Mesendoderm (in vitro differentiated cells): ENCODE results near the gene ANKRD55.
A peak's percentile ranks its signal among the peaks of the same experiment; 100 is the strongest.
"Not testable (repeated sequence)": the region's sequence is repeated elsewhere in the genome, so short reads cannot be mapped to it uniquely, and the experiment has no call there.

Experiments
- DNase-seq: peaks from one replicate; pipeline ENCODE4 v3.0.0; 2013
- H2AK5ac ChIP-seq: 2 replicates; pipeline ENCODE4 v1.6.1; 2013; ENCODE audit warnings: low read length, inconsistent platforms
- H2BK120ac ChIP-seq: 2 replicates; pipeline ENCODE4 v1.6.1; 2013; ENCODE audit warnings: low read depth, mild to moderate bottlenecking, low read length, moderate library complexity, mixed read lengths
- H2BK15ac ChIP-seq: replicated peaks from 2 replicates; pipeline ENCODE4 v1.6.1; 2013; ENCODE audit warnings: low read depth, mild to moderate bottlenecking, moderate library complexity
- H2BK5ac ChIP-seq: 2 replicates; pipeline ENCODE4 v1.6.1; 2013; ENCODE audit warnings: low read length, inconsistent platforms
- H3K18ac ChIP-seq: 2 replicates; pipeline ENCODE4 v1.6.1; 2013; ENCODE audit warnings: mild to moderate bottlenecking, low read length, mixed read lengths
- H3K23ac ChIP-seq: one replicate; pipeline ENCODE4 v1.6.1; 2013; ENCODE audit warnings: low read length
- H3K27ac ChIP-seq: 2 replicates; pipeline ENCODE4 v1.5.1; 2013; ENCODE audit warnings: low read depth, mild to moderate bottlenecking, inconsistent platforms, low read length, moderate library complexity
- H3K27me3 ChIP-seq: 2 replicates; pipeline ENCODE4 v1.6.1; 2013; ENCODE audit warnings: low read length, control low read depth, mild to moderate bottlenecking, inconsistent platforms; ENCODE audit not compliant: insufficient read depth, poor library complexity
- H3K36me3 ChIP-seq: 2 replicates; pipeline ENCODE4 v1.6.1; 2013; ENCODE audit warnings: low read length, inconsistent platforms; ENCODE audit not compliant: control insufficient read depth, insufficient read depth
- H3K4ac ChIP-seq: one replicate; pipeline ENCODE4 v1.6.1; 2013; ENCODE audit warnings: low read depth, mild to moderate bottlenecking, low read length, moderate library complexity
- H3K4me1 ChIP-seq: 2 replicates; pipeline ENCODE4 v1.6.1; 2013; ENCODE audit warnings: low read depth, low read length, inconsistent platforms; ENCODE audit not compliant: control insufficient read depth
- H3K4me2 ChIP-seq: 2 replicates; pipeline ENCODE4 v1.6.1; 2013; ENCODE audit warnings: low read length
- H3K4me3 ChIP-seq: 2 replicates; pipeline ENCODE4 v1.5.1; 2013; ENCODE audit warnings: mild to moderate bottlenecking, low read length
- H3K56ac ChIP-seq: one replicate; pipeline ENCODE4 v1.6.1; 2013; ENCODE audit warnings: low read length
- H3K79me1 ChIP-seq: 2 replicates; pipeline ENCODE4 v1.6.1; 2013; ENCODE audit warnings: low read length, inconsistent platforms
- H3K79me2 ChIP-seq: 2 replicates; pipeline ENCODE4 v1.6.1; 2013; ENCODE audit warnings: mild to moderate bottlenecking, low read length; ENCODE audit not compliant: control insufficient read depth, insufficient read depth
- H3K9ac ChIP-seq: 2 replicates; pipeline ENCODE4 v1.6.1; 2013; ENCODE audit warnings: low read length, inconsistent platforms
- H4K5ac ChIP-seq: one replicate; pipeline ENCODE4 v1.6.1; 2013; ENCODE audit warnings: low read length
- H4K8ac ChIP-seq: one replicate; pipeline ENCODE4 v1.6.1; 2013; ENCODE audit warnings: low read depth, mild to moderate bottlenecking, control low read depth, low read length, moderate library complexity
- WGBS: extraction: QIAGEN DNeasy Blood & Tissue Kit; methylation state at CpG from one replicate; pipeline ENCODE4 v1.1.7; 2013; ENCODE audit warnings: low lambda C conversion rate, missing lambda C conversion rate; ENCODE audit not compliant: insufficient coverage; ENCODE audit errors: extremely low coverage; 5-methylcytosine and 5-hydroxymethylcytosine counted together

ANKRD55 gene

GRCh38 chr5:56159521-56159947 lies 73.6 kb downstream of the ANKRD55 start:
- no peak overlapping the region for H2BK15ac ChIP-seq
- H3K23ac ChIP-seq, result peak overlapping the region; percentile 85
- H3K4me1 ChIP-seq, result peaks cover 25% of the 10 kb centered on the region
- H3K79me1 ChIP-seq, result no peaks in the 10 kb centered on the region
- no peaks in the 10 kb centered on the region for H3K79me2 ChIP-seq
- H3K4me2 ChIP-seq, result no peak overlapping the region
- no peaks in the 10 kb centered on the region for H3K36me3 ChIP-seq
- peak overlapping the region; percentile 68 for H3K18ac ChIP-seq
- peak overlapping the region; percentile 78 for H2BK120ac ChIP-seq
- peak overlapping the region; percentile 56 for H3K9ac ChIP-seq
- H3K27me3 ChIP-seq, result no peaks in the 10 kb centered on the region
- no peak overlapping the region for H3K4me3 ChIP-seq
- H4K8ac ChIP-seq, result no peak overlapping the region
- peak overlapping the region; percentile 85 for H3K56ac ChIP-seq
- WGBS, result no CpG with 5 or more reads among the region's 7 CpGs
- peak overlapping the region; percentile 37 for H3K4ac ChIP-seq
- peak overlapping the region; percentile 75 for H4K5ac ChIP-seq
- no peak overlapping the region for H3K27ac ChIP-seq
- H2AK5ac ChIP-seq, result peak overlapping the region; percentile 99
- peak overlapping the region; percentile 83 for H2BK5ac ChIP-seq
- no peak for DNase-seq

GRCh38 chr5:56158331-56158960 lies 74.7 kb downstream of the ANKRD55 start:
- H4K8ac ChIP-seq, result no peak overlapping the region
- H2BK120ac ChIP-seq, result peak overlapping the region; percentile 68
- H4K5ac ChIP-seq, result no peak overlapping the region
- H3K56ac ChIP-seq, result peak overlapping the region; percentile 28
- peak overlapping the region; percentile 65 for H2BK15ac ChIP-seq
- H3K23ac ChIP-seq, result no peak overlapping the region
- WGBS, result no CpG with 5 or more reads among the region's 4 CpGs
- peak overlapping the region; percentile 5 for H3K18ac ChIP-seq
- H3K79me1 ChIP-seq, result no peaks in the 10 kb centered on the region
- H3K4me1 ChIP-seq, result peaks cover 25% of the 10 kb centered on the region
- no peaks in the 10 kb centered on the region for H3K79me2 ChIP-seq
- H3K4ac ChIP-seq, result peak overlapping the region; percentile 60
- H3K27ac ChIP-seq, result peak overlapping the region; percentile 77
- no peaks in the 10 kb centered on the region for H3K36me3 ChIP-seq
- peak overlapping the region; percentile 73 for H2BK5ac ChIP-seq
- no peak for DNase-seq
- no peak overlapping the region for H3K4me2 ChIP-seq
- no peak overlapping the region for H2AK5ac ChIP-seq
- no peak overlapping the region for H3K4me3 ChIP-seq
- H3K27me3 ChIP-seq, result no peaks in the 10 kb centered on the region
- H3K9ac ChIP-seq, result no peak overlapping the region

- H3K27me3 ChIP-seq, H4K8ac ChIP-seq, H3K4me2 ChIP-seq, H2BK5ac ChIP-seq, H3K79me1 ChIP-seq, H3K4ac ChIP-seq, H3K18ac ChIP-seq, H2BK15ac ChIP-seq, H3K36me3 ChIP-seq, H2AK5ac ChIP-seq, H3K23ac ChIP-seq, H4K5ac ChIP-seq, H3K9ac ChIP-seq, H2BK120ac ChIP-seq, H3K4me3 ChIP-seq, H3K79me2 ChIP-seq: not testable (repeated sequence)
- WGBS, result no CpG with 5 or more reads among the region's 5 CpGs
- peak; percentile 93 for DNase-seq
- Histone ChIP-seq H3K4me1 (peaks cover 23% of the 10 kb centered on the region), H3K56ac (peak overlapping the region; percentile 43), H3K27ac (peak overlapping the region; percentile 95)
These were observed 75.9 kb downstream of the ANKRD55 start for GRCh38 chr5:56157191-56157621.

GRCh38 chr5:56156585-56157190 lies 76.4 kb downstream of the ANKRD55 start:
- Histone ChIP-seq H2BK120ac (peak overlapping the region; percentile 89), H3K9ac (peak overlapping the region; percentile 10), H3K4me1 (peaks cover 21% of the 10 kb centered on the region), H3K18ac (peak overlapping the region; percentile 96), H3K27ac (peak overlapping the region; percentile 95), H3K56ac (peak overlapping the region; percentile 87), H3K4ac (peak overlapping the region; percentile 88), H2BK5ac (peak overlapping the region; percentile 75)
- H3K4me2 ChIP-seq, H4K5ac ChIP-seq, H4K8ac ChIP-seq, H2AK5ac ChIP-seq, H3K79me2 ChIP-seq, H3K27me3 ChIP-seq, H3K4me3 ChIP-seq, H3K23ac ChIP-seq, H3K79me1 ChIP-seq, H2BK15ac ChIP-seq, H3K36me3 ChIP-seq: not testable (repeated sequence)
- no CpG with 5 or more reads among the region's 6 CpGs for WGBS
- peak; percentile 92 for DNase-seq

- no CpG with 5 or more reads among the region's 4 CpGs for WGBS
These were observed 77.0 kb downstream of the ANKRD55 start for GRCh38 chr5:56155992-56156584.

More at GRCh38 chr5:56155992-56156584, 77.0 kb downstream of the ANKRD55 start:
- Histone ChIP-seq H3K56ac (peak overlapping the region; percentile 87), H2BK15ac (no peak overlapping the region), H2AK5ac (peak overlapping the region; percentile 84), H3K36me3 (no peaks in the 10 kb centered on the region), H3K4me3 (no peak overlapping the region), H3K18ac (peak overlapping the region; percentile 96), H3K23ac (peak overlapping the region; percentile 3), H2BK5ac (peak overlapping the region; percentile 97), H4K8ac (no peak overlapping the region), H3K4me1 (peaks cover 18% of the 10 kb centered on the region), H3K79me2 (no peaks in the 10 kb centered on the region), H3K4ac (peak overlapping the region; percentile 88), H4K5ac (peak overlapping the region; percentile 1), H3K79me1 (no peaks in the 10 kb centered on the region), H3K27ac (peak overlapping the region; percentile 95), H3K9ac (peak overlapping the region; percentile 35), H3K27me3 (no peaks in the 10 kb centered on the region), H3K4me2 (no peak overlapping the region), H2BK120ac (peak overlapping the region; percentile 89)
- DNase-seq, result no peak
